Body of pancreas (tissue), 4 donors: Measurements from ENCODE around the gene EML5. TPM values are rescaled to one million over a fixed set of nuclear protein-coding genes. Genes with fewer than 3 reads are reported as not detected.

Source experiments
- ATAC-seq: fragments of 150-250 bp; one replicate; pipeline ENCODE4 v1.9.1; 2016
- DNase-seq, 4 donors: peaks; one replicate each; pipeline ENCODE4 v3.0.0-alpha.2; 2019
- H3K27ac ChIP-seq, 4 donors: fragments of 200-600 bp; sonication (generic); 1 replicate in 3 of 4; 2 replicates in 1 of 4; pipeline versions ENCODE4 v1.5.1 to v1.6.1; 2016 to 2019; ENCODE audit warnings: mild to moderate bottlenecking in 1 of 4, mixed read lengths in 1 of 4, moderate library complexity in 1 of 4
- H3K27me3 ChIP-seq, 2 donors: fragments of 200-600 bp; sonication (generic); one replicate each; pipeline ENCODE4 v1.6.0; 2016; ENCODE audit warnings: mild to moderate bottlenecking in 1 of 2
- H3K36me3 ChIP-seq, 2 donors: fragments of 200-600 bp; sonication (generic); replicated peaks in 1 of 2; 2 replicates each; pipeline ENCODE4 v1.5.1; 2016; ENCODE audit warnings: low read depth in 2 of 2; ENCODE audit not compliant: insufficient read depth in 1 of 2
- H3K4me1 ChIP-seq: fragments of 200-600 bp; sonication (generic); one replicate; pipeline ENCODE4 v1.6.0; 2016
- H3K4me3 ChIP-seq, 2 donors: fragments of 200-600 bp; sonication (generic); 1 replicate in 1 of 2; 2 replicates in 1 of 2; pipeline ENCODE4 v1.5.1; 2016 to 2019
- H3K9me3 ChIP-seq, 3 donors: fragments of 200-600 bp; sonication (generic); 1 replicate in 2 of 3; 2 replicates in 1 of 3; pipeline ENCODE4 v1.5.1; 2016
- CTCF ChIP-seq, 7 experiments: fragments of 450-650 bp in 4 of 7; fragments of 200-600 bp in 3 of 7; sonication (generic) in 3 of 7; IDR thresholded peaks; one replicate each; pipeline ENCODE4 v1.5.1; 2016 to 2019; ENCODE audit warnings: antibody characterized with exemption in 7 of 7
- POLR2A ChIP-seq, 3 donors: fragments of 450-650 bp; IDR thresholded peaks; one replicate each; pipeline ENCODE4 v1.6.1; 2016; ENCODE audit warnings: antibody characterized with exemption in 3 of 3, mild to moderate bottlenecking in 2 of 3
- WGBS, 2 donors: methylation state at CpG; one replicate each; pipeline ENCODE4 v1.1.5; 2017; 5-methylcytosine and 5-hydroxymethylcytosine counted together
- intact Hi-C: fragments of 100-400 bp; cut with DNase I; formaldehyde crosslinking; loops from one replicate; pipeline ENCODE4 v1.15.1; 2023
- total RNA-seq, 2 donors: library from RNA; depleted of rRNA; stranded (reverse); fragments of >200 nt; gene quantifications; one replicate each; pipeline ENCODE4 v1.1.0, GENCODE V29; 2016

EML5 gene
- total RNA-seq, 2 donors from 2014 or later = 2.9 to 3.3 TPM

GRCh38 chr14:88808359-88808758 lies 15.6 kb upstream of the EML5 start:
- DNase-seq (no peak), ATAC-seq (no peak)
- Histone ChIP-seq H3K4me3 (no peak overlapping the region), H3K27me3 (no peaks in the 10 kb centered on the region), H3K4me1 (no peaks in the 10 kb centered on the region), H3K27ac (no peak overlapping the region), H3K9me3 (no peaks in the 10 kb centered on the region), H3K36me3 (no peaks in the 10 kb centered on the region)
- intact Hi-C loops = no loop called here
- no peak for TF ChIP-seq CTCF (IDR thresholded peaks at IDR 0.05)
- TF ChIP-seq POLR2A (IDR thresholded peaks at IDR 0.05) = no peak

GRCh38 chr14:88804477-88804876 lies 11.7 kb upstream of the EML5 start:
- intact Hi-C loops = no loop called here
- TF ChIP-seq CTCF (IDR thresholded peaks at IDR 0.05) (no peak), POLR2A (IDR thresholded peaks at IDR 0.05) (no peak)
- H3K27ac ChIP-seq = no peak overlapping the region
- WGBS, 2 donors = 0 to 58% methylated on average over 1 of the region's 1 CpG
- ATAC-seq = no peak
- no peaks in the 10 kb centered on the region for H3K36me3 ChIP-seq
- no peak for DNase-seq
- H3K27me3 ChIP-seq = no peaks in the 10 kb centered on the region
- H3K4me3 ChIP-seq = no peak overlapping the region
- no peaks in the 10 kb centered on the region for H3K9me3 ChIP-seq
- no peaks in the 10 kb centered on the region for H3K4me1 ChIP-seq

DNA sequence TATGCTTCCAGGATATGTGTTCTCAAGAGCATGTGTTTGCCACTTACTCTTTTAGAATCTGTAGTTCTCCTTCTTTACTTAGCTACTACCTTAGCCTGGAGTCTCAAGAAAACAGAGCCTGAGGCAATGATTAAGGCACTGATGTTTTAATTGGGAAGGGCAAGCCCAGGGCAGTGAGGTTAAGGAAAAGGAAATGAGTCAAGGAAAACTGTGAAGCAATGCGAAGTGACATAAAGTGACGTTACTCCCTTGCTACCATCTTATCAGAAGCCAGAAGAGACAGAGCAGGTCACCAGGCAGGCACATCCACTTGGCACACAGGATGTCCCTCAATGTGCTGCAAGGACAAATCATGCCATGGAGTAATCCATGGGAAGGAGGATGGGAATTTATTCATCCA lies 11.3 kb upstream of the EML5 start:
- DNase-seq (no peak), ATAC-seq (no peak)
- no peak overlapping the region for H3K27ac ChIP-seq
- intact Hi-C loops = no loop called here
- H3K9me3 ChIP-seq = no peaks in the 10 kb centered on the region
- no peaks in the 10 kb centered on the region for H3K4me1 ChIP-seq
- H3K36me3 ChIP-seq = no peaks in the 10 kb centered on the region
- TF ChIP-seq POLR2A (IDR thresholded peaks at IDR 0.05) (no peak), CTCF (IDR thresholded peaks at IDR 0.05) (no peak)
- WGBS, 2 donors = 77 to 82% methylated on average over 2 of the region's 2 CpGs
- H3K27me3 ChIP-seq = no peaks in the 10 kb centered on the region
- no peak overlapping the region for H3K4me3 ChIP-seq

DNA sequence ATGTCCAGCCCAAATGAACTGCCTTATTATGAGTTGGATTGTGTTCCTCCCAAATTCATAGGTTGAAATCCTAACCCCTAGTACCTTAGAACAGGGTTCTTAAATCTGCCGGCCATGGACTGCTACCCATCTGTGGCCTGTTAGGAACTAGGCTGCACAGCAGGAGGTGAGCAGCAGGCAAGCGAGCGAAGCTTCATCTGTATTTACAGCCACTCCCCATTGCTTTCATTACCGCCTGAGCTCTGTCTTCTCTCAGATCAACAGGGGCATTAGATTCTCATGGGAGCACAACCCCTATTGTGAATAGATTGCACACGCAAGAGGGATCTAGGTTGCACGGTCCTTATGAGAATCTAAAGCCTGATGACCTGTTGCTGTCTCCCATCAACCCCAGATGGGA lies 9.8 kb upstream of the EML5 start:
- 80 to 84% methylated on average over 6 of the region's 6 CpGs for whole genome bisulfite sequencing, 2 donors
- no peak for DNase-seq
- no peaks in the 10 kb centered on the region for H3K9me3 ChIP-seq
- H3K27ac ChIP-seq = no peak overlapping the region
- intact Hi-C loops = no loop called here
- H3K4me1 ChIP-seq = no peaks in the 10 kb centered on the region
- ATAC-seq = no peak
- TF ChIP-seq CTCF (IDR thresholded peaks at IDR 0.05) = no peak
- TF ChIP-seq POLR2A (IDR thresholded peaks at IDR 0.05) = no peak
- no peak overlapping the region for H3K4me3 ChIP-seq
- no peaks in the 10 kb centered on the region for H3K27me3 ChIP-seq
- H3K36me3 ChIP-seq = no peaks in the 10 kb centered on the region

DNA sequence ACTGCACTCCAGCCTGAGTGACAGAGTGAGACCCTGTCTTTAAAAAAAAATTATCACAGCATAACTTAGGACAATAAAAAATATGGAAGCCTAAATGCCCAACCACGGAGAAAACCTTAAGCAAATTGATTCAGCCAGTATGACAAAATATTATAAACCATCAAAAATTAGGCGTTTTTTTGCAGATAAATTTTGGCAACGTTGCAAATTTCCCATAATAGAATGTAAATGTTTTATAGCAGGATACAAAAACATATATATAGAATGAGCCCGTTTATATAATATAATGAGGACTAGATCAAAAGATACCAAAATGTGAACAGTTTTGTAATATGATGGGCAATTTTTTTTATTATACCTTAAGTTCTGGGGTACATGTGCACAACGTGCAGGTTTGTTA lies 6.8 kb upstream of the EML5 start:
- no peaks in the 10 kb centered on the region for H3K4me1 ChIP-seq
- no peaks in the 10 kb centered on the region for H3K36me3 ChIP-seq
- H3K27ac ChIP-seq = no peak overlapping the region
- DNase-seq (no peak), ATAC-seq (no peak)
- TF ChIP-seq POLR2A (IDR thresholded peaks at IDR 0.05) (no peak), CTCF (IDR thresholded peaks at IDR 0.05) (no peak)
- H3K27me3 ChIP-seq = no peaks in the 10 kb centered on the region
- intact Hi-C loops = no loop called here
- WGBS, 2 donors = 49 to 61% methylated on average over 5 of the region's 5 CpGs
- H3K9me3 ChIP-seq = no peaks in the 10 kb centered on the region
- no peak overlapping the region for H3K4me3 ChIP-seq
